RWPE2 (cell line): Measurements from ENCODE around the gene PRKCH.
A peak's percentile ranks its signal among the peaks of the same experiment; 100 is the strongest.

Source experiments
- ATAC-seq: fragments of 200-7000 bp; cut with Tn5 transposase; 3 replicates; pipeline ENCODE4 v1.9.1; 2021; ENCODE audit warnings: low read depth
- DNase-seq: peaks from one replicate; pipeline ENCODE4 v3.0.0-alpha.2; 2020; ENCODE audit warnings: low spot score
- H3K27ac ChIP-seq: fragments of 450-650 bp; 2 replicates; pipeline ENCODE4 v1.5.1; 2017; ENCODE audit warnings: mild to moderate bottlenecking; ENCODE audit not compliant: poor library complexity, severe bottlenecking
- H3K27me3 ChIP-seq: fragments of 250-450 bp; sonication (Bioruptor Pico); 2 replicates; pipeline ENCODE4 v1.5.1; 2021; ENCODE audit warnings: mild to moderate bottlenecking, moderate library complexity; ENCODE audit not compliant: insufficient read depth, poor library complexity, severe bottlenecking
- H3K36me3 ChIP-seq: fragments of 250-450 bp; sonication (Bioruptor Pico); 2 replicates; pipeline ENCODE4 v1.5.1; 2020; ENCODE audit warnings: low read depth, mild to moderate bottlenecking, moderate library complexity
- H3K4me1 ChIP-seq: fragments of 250-450 bp; sonication (Bioruptor Pico); 2 replicates; pipeline ENCODE4 v1.5.1; 2021; ENCODE audit warnings: mild to moderate bottlenecking, moderate library complexity; ENCODE audit not compliant: insufficient read depth, poor library complexity, severe bottlenecking
- H3K4me3 ChIP-seq: fragments of 250-450 bp; sonication (Bioruptor Pico); 2 replicates; pipeline ENCODE4 v1.5.1; 2021; ENCODE audit warnings: mild to moderate bottlenecking, moderate library complexity; ENCODE audit not compliant: severe bottlenecking
- H3K9me3 ChIP-seq: fragments of 250-450 bp; sonication (Bioruptor Pico); 2 replicates; pipeline ENCODE4 v1.5.1; 2021; ENCODE audit warnings: mild to moderate bottlenecking, moderate library complexity; ENCODE audit not compliant: severe bottlenecking
- TF ChIP-seq, protein P1 (sequence below): fragments of 450-650 bp; IDR thresholded peaks from one replicate; pipeline ENCODE4 v1.5.1; 2017; ENCODE audit warnings: mild to moderate bottlenecking, moderate library complexity; ENCODE audit not compliant: poor library complexity, severe bottlenecking

Gene PRKCH

DNA sequence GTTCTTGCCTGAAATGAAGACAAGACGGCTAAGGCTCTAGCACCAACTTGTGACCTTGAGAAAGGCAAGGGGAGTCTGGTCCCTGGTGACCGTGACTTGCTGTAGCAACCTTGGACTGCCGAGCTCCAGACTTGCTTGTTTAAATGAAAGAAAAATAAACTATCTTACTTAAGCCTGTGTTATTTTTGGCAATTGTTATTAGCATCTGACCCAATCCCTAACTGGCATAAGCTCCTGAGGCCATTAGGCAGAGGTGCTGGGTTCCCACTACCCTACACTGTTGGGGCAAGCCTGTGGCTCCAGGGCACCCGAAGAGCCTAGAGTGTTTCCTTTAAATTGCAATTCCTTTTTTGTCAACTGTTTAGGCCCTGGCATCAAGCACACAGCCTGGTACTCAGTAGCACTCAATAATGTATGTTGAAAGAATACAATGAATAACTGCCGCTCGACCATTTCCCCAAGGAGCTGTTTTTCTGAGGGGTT lies 267.1 kb downstream of the PRKCH start:
- peak overlapping the region; percentile 99 for H3K27ac ChIP-seq
- no peak overlapping the region for H3K4me3 ChIP-seq
- no peaks in the 10 kb centered on the region for H3K9me3 ChIP-seq
- DNase-seq (no peak), ATAC-seq (no peak)
- peaks cover 41% of the 10 kb centered on the region for H3K4me1 ChIP-seq
- H3K27me3 ChIP-seq: no peaks in the 10 kb centered on the region
- H3K36me3 ChIP-seq: no peaks in the 10 kb centered on the region
- TF ChIP-seq, protein P1, sequence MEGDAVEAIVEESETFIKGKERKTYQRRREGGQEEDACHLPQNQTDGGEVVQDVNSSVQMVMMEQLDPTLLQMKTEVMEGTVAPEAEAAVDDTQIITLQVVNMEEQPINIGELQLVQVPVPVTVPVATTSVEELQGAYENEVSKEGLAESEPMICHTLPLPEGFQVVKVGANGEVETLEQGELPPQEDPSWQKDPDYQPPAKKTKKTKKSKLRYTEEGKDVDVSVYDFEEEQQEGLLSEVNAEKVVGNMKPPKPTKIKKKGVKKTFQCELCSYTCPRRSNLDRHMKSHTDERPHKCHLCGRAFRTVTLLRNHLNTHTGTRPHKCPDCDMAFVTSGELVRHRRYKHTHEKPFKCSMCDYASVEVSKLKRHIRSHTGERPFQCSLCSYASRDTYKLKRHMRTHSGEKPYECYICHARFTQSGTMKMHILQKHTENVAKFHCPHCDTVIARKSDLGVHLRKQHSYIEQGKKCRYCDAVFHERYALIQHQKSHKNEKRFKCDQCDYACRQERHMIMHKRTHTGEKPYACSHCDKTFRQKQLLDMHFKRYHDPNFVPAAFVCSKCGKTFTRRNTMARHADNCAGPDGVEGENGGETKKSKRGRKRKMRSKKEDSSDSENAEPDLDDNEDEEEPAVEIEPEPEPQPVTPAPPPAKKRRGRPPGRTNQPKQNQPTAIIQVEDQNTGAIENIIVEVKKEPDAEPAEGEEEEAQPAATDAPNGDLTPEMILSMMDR: no peak

DNA sequence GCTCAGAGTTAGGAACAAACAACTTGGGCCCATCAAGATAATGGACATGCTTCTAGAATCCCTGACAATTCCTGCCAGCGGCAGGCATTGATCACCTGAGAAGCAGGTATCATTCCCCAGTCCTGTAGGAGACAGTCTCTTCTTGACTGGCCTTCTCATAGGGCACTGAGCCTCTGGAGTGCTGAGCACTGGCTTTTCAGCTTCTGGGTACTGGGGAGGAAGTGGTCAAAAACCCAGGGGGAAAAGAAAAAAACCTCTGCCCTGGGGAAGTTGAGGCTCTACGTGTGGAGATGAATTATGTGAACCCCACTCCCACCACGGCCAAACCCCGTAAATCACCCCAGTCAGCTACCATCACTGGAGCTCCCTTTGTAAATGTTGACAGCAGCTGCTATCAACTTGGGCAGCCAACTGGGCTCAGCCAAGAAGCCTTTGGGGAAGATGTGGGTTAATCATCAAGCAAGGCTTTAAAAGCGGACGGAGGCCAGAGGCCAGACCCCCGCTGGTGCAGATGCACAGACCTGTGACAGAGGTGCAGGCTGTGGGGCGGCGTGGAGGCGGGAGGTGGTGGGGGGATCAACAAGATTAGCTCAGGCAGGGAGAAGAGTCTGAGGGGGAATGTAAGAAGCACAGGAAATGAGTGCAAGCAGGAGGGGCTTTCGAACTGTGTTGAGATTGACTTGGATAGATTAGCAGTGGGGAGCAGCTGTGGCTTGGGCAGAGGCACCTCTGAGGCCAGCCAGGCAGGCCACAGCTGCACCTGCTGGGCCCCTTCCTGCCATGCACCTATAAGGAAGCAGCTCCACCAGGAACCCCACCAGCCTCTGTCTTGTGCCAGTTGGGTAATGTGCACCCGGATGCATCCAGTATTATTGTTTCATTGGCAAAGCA lies 268.6 kb downstream of the PRKCH start:
- Histone ChIP-seq H3K4me3 (no peak overlapping the region), H3K27ac (no peak overlapping the region), H3K27me3 (no peaks in the 10 kb centered on the region), H3K4me1 (peaks cover 31% of the 10 kb centered on the region), H3K9me3 (no peaks in the 10 kb centered on the region), H3K36me3 (no peaks in the 10 kb centered on the region)
- TF ChIP-seq, protein P1: no peak
- DNase-seq: no peak
- no peak for ATAC-seq

DNA sequence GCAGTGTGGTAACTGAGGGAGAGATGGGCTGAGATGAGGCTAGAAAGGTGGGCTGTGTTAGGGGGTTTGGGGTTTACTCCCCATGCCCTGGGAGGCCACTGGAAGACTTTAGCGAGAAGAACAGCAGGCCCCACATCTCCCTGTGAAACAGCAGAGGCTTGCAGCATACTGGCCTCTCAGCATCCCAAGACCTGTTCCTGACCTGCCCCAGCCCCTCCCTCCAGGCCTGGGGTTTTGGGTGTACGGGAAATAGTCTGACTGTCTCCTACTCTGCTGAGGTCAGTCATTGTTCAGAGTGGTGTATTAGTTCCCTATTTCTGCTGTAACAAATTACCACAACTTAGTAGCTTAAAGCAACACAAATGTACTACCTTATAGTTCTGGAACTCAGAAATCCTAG lies 270.5 kb downstream of the PRKCH start:
- Histone ChIP-seq H3K4me3 (no peak overlapping the region), H3K9me3 (no peaks in the 10 kb centered on the region), H3K36me3 (no peaks in the 10 kb centered on the region), H3K4me1 (peaks cover 12% of the 10 kb centered on the region), H3K27me3 (no peaks in the 10 kb centered on the region), H3K27ac (no peak overlapping the region)
- TF ChIP-seq, protein P1: no peak
- ATAC-seq (no peak), DNase-seq (no peak)

DNA sequence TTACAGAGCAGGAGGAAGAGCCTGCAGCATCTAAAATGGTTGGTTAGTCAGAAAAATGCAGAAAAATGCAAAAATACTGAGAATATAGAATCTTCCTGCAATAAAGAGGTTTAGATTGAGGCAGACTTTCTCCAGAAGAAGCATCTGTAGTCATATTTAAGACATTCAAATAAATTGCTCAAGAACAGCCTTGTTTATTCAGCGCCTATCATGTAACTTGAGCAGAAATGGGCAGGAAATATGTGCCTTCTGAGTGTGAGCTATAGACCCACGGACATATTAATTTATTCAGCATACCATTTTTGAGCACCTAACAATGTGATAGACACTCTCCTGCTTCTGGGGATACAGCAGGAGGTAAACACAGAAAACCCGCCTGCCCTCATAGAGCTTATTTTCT lies 272.0 kb downstream of the PRKCH start:
- H3K4me1 ChIP-seq: no peaks in the 10 kb centered on the region
- TF ChIP-seq, protein P1: no peak

DNA sequence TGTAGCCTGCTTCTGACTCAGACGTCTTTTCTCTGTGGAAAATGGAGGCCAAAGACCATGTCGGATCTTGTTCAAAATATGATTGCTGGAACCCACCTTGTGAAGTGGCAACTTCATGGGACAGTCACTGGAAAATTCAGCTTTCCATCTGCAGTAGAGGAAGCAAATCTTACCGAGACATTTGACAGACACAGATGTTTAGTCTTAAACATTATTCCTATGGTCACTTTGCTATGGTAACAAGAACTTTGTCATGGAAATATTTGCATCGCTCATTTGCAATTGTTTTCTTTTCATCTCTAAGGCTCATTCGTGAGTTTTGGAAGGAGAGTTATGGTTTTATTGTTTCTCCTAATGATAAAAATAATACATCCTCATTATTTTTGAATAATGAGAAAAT lies 275.6 kb downstream of the PRKCH start:
- Histone ChIP-seq H3K9me3 (no peaks in the 10 kb centered on the region), H3K4me3 (no peak overlapping the region), H3K27ac (no peak overlapping the region), H3K36me3 (no peaks in the 10 kb centered on the region), H3K27me3 (no peaks in the 10 kb centered on the region), H3K4me1 (peaks cover 8% of the 10 kb centered on the region)
- ATAC-seq: no peak
- DNase-seq: no peak
- TF ChIP-seq, protein P1: no peak

More for the DNA sequence above, 272.0 kb downstream of the PRKCH start:
- ATAC-seq (no peak), DNase-seq (no peak)
- H3K27me3 ChIP-seq: no peaks in the 10 kb centered on the region
- no peaks in the 10 kb centered on the region for H3K9me3 ChIP-seq
- H3K36me3 ChIP-seq: no peaks in the 10 kb centered on the region
- no peak overlapping the region for H3K4me3 ChIP-seq
- no peak overlapping the region for H3K27ac ChIP-seq
